CD8-positive, alpha-beta memory T cell (primary cell): ENCODE measurements around the gene ZFX. TPM values are rescaled to one million over a fixed set of nuclear protein-coding genes. Genes with fewer than 3 reads are reported as not detected.

ENCODE experiments used
- CTCF ChIA-PET: fragments of 350-600 bp; sonication (Branson Sonifier 250); formaldehyde crosslinking; loops from one replicate; lab custom pipeline; 2021; ENCODE audit warnings: antibody characterized with exemption; lab: Charles Lee
- POLR2A ChIA-PET: fragments of 350-600 bp; sonication (Branson Sonifier 250); formaldehyde crosslinking; loops from one replicate; lab custom pipeline; 2021; ENCODE audit warnings: antibody characterized with exemption; lab: Charles Lee
- DNase-seq, 5 donors: peaks; one replicate each; pipeline versions ENCODE4 v3.0.0 to v3.0.0-alpha.2; 2020 to 2022; ENCODE audit warnings: mixed read lengths in 1 of 5
- H3K27ac ChIP-seq: one replicate; pipeline ENCODE4 v1.7.0; 2013; ENCODE audit warnings: low read depth, mild to moderate bottlenecking, low read length, moderate library complexity
- H3K27me3 ChIP-seq: 2 replicates; pipeline ENCODE4 v1.7.0; 2013; ENCODE audit warnings: low read length, mild to moderate bottlenecking; ENCODE audit not compliant: insufficient read depth, poor library complexity, severe bottlenecking
- H3K36me3 ChIP-seq: 2 replicates; pipeline ENCODE4 v1.7.0; 2013; ENCODE audit warnings: mild to moderate bottlenecking, low read length, moderate library complexity; ENCODE audit not compliant: insufficient read depth
- H3K4me1 ChIP-seq: 2 replicates; pipeline ENCODE4 v1.7.0; 2013; ENCODE audit warnings: mild to moderate bottlenecking, low read length, moderate library complexity; ENCODE audit not compliant: insufficient read depth
- H3K4me3 ChIP-seq: 2 replicates; pipeline ENCODE4 v1.7.0; 2013; ENCODE audit warnings: mild to moderate bottlenecking, low read length
- H3K9me3 ChIP-seq: 2 replicates; pipeline ENCODE4 v1.7.0; 2013; ENCODE audit warnings: mild to moderate bottlenecking, low read length
- H3K27ac Mint-ChIP-seq, 8 donors: one replicate each; pipeline ENCODE4 v1.8.0; 2020 to 2021; ENCODE audit warnings: mixed read lengths in 8 of 8, mild to moderate bottlenecking in 6 of 8, inconsistent platforms in 3 of 8, moderate library complexity in 3 of 8
- H3K27me3 Mint-ChIP-seq, 2 donors: one replicate each; pipeline ENCODE4 v1.8.0; 2020 to 2021; ENCODE audit warnings: mixed read lengths in 2 of 2, mild to moderate bottlenecking in 1 of 2, moderate library complexity in 1 of 2
- H3K36me3 Mint-ChIP-seq, 3 donors: one replicate each; pipeline ENCODE4 v1.8.0; 2020 to 2021; ENCODE audit warnings: mixed read lengths in 3 of 3, inconsistent platforms in 1 of 3, mild to moderate bottlenecking in 1 of 3
- H3K4me1 Mint-ChIP-seq, 3 donors: one replicate each; pipeline ENCODE4 v1.8.0; 2020 to 2021; ENCODE audit warnings: mixed read lengths in 3 of 3, inconsistent platforms in 1 of 3, mild to moderate bottlenecking in 1 of 3
- H3K4me3 Mint-ChIP-seq, 7 donors: one replicate each; pipeline ENCODE4 v1.8.0; 2020 to 2021; ENCODE audit warnings: mixed read lengths in 7 of 7, mild to moderate bottlenecking in 6 of 7, moderate library complexity in 4 of 7, inconsistent platforms in 2 of 7
- H3K9me3 Mint-ChIP-seq, 5 donors: one replicate each; pipeline ENCODE4 v1.8.0; 2020 to 2022; ENCODE audit warnings: mixed read lengths in 5 of 5, mild to moderate bottlenecking in 3 of 5, moderate library complexity in 2 of 5, inconsistent platforms in 1 of 5
- polyA plus RNA-seq: library from polyadenylated mRNA; unstranded; fragments of 300-500 nt; fragmentation: Illumina TruSeq; gene quantifications from one replicate; pipeline ENCODE4 v1.2.3, GENCODE V29; 2021
- total RNA-seq, 2 experiments: library from RNA; stranded (reverse); gene quantifications; one replicate each; pipeline ENCODE4 v1.2.3, GENCODE V29; 2021

The ZFX gene
- total and polyA plus RNA-seq, 3 experiments from 2014 or later, result 35.5 to 36.7 (median 36.6) TPM

DNA sequence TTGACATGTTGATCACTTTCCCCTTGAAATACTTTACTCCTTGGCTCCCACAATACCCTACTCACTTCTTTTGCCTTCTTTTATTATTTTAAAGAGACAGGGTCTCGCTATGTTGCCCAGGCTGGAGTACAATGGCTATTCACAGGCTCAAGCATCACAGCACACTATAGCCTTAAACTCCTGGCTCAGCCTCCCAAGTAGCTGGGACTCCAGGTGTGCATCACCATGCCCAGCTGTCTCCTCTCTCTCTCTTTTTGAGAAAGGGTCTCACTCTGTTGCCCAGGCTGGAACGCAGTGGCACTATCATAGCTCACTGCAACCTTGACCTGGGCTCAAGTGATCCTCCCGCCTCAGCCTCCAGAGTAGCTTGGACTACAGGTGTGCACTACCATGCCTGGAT lies 112.8 kb downstream of the ZFX start:
- Mint-ChIP-seq H3K9me3 (peaks cover 0 to 1% (median 0%) of the 10 kb centered on the region in 5 donors), H3K4me3 (no peak overlapping the region), H3K27me3 (peaks cover 3 to 15% of the 10 kb centered on the region in 2 donors), H3K36me3 (no peaks in the 10 kb centered on the region), H3K4me1 (peaks cover 5 to 8% (median 7%) of the 10 kb centered on the region in 3 donors), H3K27ac (no peak overlapping the region)
- Histone ChIP-seq H3K9me3 (no peaks in the 10 kb centered on the region), H3K4me3 (no peak overlapping the region), H3K27me3 (no peaks in the 10 kb centered on the region), H3K4me1 (no peaks in the 10 kb centered on the region), H3K36me3 (no peaks in the 10 kb centered on the region), H3K27ac (no peak overlapping the region)
- ChIA-PET POLR2A (no interaction called here), CTCF (interaction anchor here (0.6 kb wide), 1 partner anchor 133 kb away, joined by 3 read pairs; no protein-coding TSS in a partner anchor)
- no peak for DNase-seq

DNA sequence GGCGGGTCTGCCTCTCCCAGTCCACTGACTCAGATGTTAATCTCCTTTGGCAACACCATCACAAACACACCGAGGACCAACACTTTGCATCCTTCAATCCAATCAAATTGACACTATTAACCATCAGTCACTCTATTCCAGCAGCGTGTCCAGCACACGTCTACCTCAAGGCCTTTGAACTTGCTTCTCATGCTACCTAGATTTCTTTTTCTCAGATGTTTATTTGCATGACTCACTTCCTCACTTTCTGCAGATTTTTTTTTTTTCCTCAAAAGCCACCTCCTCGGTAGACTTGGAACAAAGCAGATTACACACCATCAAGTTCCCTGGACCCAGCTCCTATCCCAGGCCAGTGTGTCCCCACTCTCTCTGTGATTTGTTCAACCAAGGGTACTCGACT lies 114.9 kb downstream of the ZFX start:
- POLR2A ChIA-PET, result no interaction called here
- Mint-ChIP-seq H3K27me3 (peaks cover 13% of the 10 kb centered on the region in 2 donors), H3K4me3 (no peak overlapping the region), H3K4me1 (peaks cover 5 to 8% (median 7%) of the 10 kb centered on the region in 3 donors), H3K27ac (no peak overlapping the region), H3K9me3 (peaks cover 0 to 1% (median 0%) of the 10 kb centered on the region in 5 donors), H3K36me3 (no peaks in the 10 kb centered on the region)
- no peaks in the 10 kb centered on the region for H3K4me1 ChIP-seq
- no peak overlapping the region for H3K27ac ChIP-seq
- no peaks in the 10 kb centered on the region for H3K9me3 ChIP-seq
- H3K4me3 ChIP-seq, result no peak overlapping the region
- no peaks in the 10 kb centered on the region for H3K36me3 ChIP-seq
- DNase-seq, result no peak
- no peaks in the 10 kb centered on the region for H3K27me3 ChIP-seq
- CTCF ChIA-PET, result no interaction called here

Other genes starting within 250 kb of the ZFX start
- gene APOO, start 241.8 kb upstream of the ZFX start, total RNA-seq, result 10 to 100 TPM; 38.3 to 42.6 TPM
- 20.0 TPM for gene APOO, start 241.8 kb upstream of the ZFX start, polyA plus RNA-seq
- gene CXorf58, start 241.7 kb upstream of the ZFX start, total RNA-seq, result under 1 TPM in 1 of 2 experiments, not detected in 1; 0.11 TPM
- 0.23 TPM for gene CXorf58, start 241.7 kb upstream of the ZFX start, polyA plus RNA-seq
- gene KLHL15, start 122.5 kb upstream of the ZFX start, total RNA-seq, result 1 to 10 TPM; 8.6 to 8.7 TPM
- 3.6 TPM for gene KLHL15, start 122.5 kb upstream of the ZFX start, polyA plus RNA-seq
- gene EIF2S3, start 94.8 kb upstream of the ZFX start, total RNA-seq, result 100 to 1,000 TPM; 259 to 277 TPM
- 95.6 TPM for gene EIF2S3, start 94.8 kb upstream of the ZFX start, polyA plus RNA-seq
- not detected for gene SUPT20HL2, start 164.3 kb downstream of the ZFX start, total RNA-seq
- not detected for gene SUPT20HL2, start 164.3 kb downstream of the ZFX start, polyA plus RNA-seq
- not detected for gene SUPT20HL1, start 210.9 kb downstream of the ZFX start, total RNA-seq
- 0.10 TPM for gene SUPT20HL1, start 210.9 kb downstream of the ZFX start, polyA plus RNA-seq